Measurements from ENCODE around the gene PAK6. TPM values are rescaled to one million over a fixed set of nuclear protein-coding genes. Genes with fewer than 3 reads are reported as not detected.

The PAK6 gene
- total RNA-seq, 1 donor, result 0.09 TPM

- DNase-seq (ENCODE audit: low read depth), result peak; percentile 56
- TF ChIP-seq CTCF (IDR thresholded peaks at IDR 0.05; ENCODE audit: insufficient read depth, low read length), result no peak
- H3K4me3 ChIP-seq (ENCODE audit: low read depth, low read length), result peak overlapping the region; percentile 49
Measured at GRCh38 chr15:40290918-40291574, 52.2 kb downstream of the PAK6 start.

GRCh38 chr15:40292246-40292645 lies 53.4 kb downstream of the PAK6 start:
- no peak overlapping the region for H3K4me3 ChIP-seq (ENCODE audit: low read depth, low read length)
- no peak for DNase-seq (ENCODE audit: low read depth)
- TF ChIP-seq CTCF (IDR thresholded peaks at IDR 0.05; ENCODE audit: insufficient read depth, low read length), result no peak

- no peak overlapping the region for H3K4me3 ChIP-seq (ENCODE audit: low read depth, low read length)
- TF ChIP-seq CTCF (IDR thresholded peaks at IDR 0.05; ENCODE audit: insufficient read depth, low read length), result no peak
Measured at GRCh38 chr15:40293006-40293405, 54.1 kb downstream of the PAK6 start.

GRCh38 chr15:40293905-40294895 lies 55.3 kb downstream of the PAK6 start:
- H3K4me3 ChIP-seq (ENCODE audit: low read depth, low read length), result no peak overlapping the region
- no peak for DNase-seq (ENCODE audit: low read depth)
- no peak for TF ChIP-seq CTCF (IDR thresholded peaks at IDR 0.05; ENCODE audit: insufficient read depth, low read length)

More at GRCh38 chr15:40293006-40293405, 54.1 kb downstream of the PAK6 start:
- no peak for DNase-seq (ENCODE audit: low read depth)

GRCh38 chr15:40295297-40295696 lies 56.4 kb downstream of the PAK6 start:
- DNase-seq (ENCODE audit: low read depth), result no peak
- no peak overlapping the region for H3K4me3 ChIP-seq (ENCODE audit: low read depth, low read length)
- no peak for TF ChIP-seq CTCF (IDR thresholded peaks at IDR 0.05; ENCODE audit: insufficient read depth, low read length)

GRCh38 chr15:40295877-40296560 lies 57.2 kb downstream of the PAK6 start:
- DNase-seq (ENCODE audit: low read depth), result no peak
- TF ChIP-seq CTCF (IDR thresholded peaks at IDR 0.05; ENCODE audit: insufficient read depth, low read length), result no peak
- H3K4me3 ChIP-seq (ENCODE audit: low read depth, low read length), result no peak overlapping the region

Data from fibroblast of the aortic adventitia (primary cell).